HG02588 (cell line): ENCODE measurements around the gene SSTR3.

Experiments
- ATAC-seq: cut with Tn5 transposase; IDR thresholded peaks from one replicate; pipeline ENCODE4 v1.9.1; 2021; ENCODE audit warnings: mild to moderate bottlenecking, moderate library complexity; ENCODE audit not compliant: unreplicated experiment

The SSTR3 gene

DNA sequence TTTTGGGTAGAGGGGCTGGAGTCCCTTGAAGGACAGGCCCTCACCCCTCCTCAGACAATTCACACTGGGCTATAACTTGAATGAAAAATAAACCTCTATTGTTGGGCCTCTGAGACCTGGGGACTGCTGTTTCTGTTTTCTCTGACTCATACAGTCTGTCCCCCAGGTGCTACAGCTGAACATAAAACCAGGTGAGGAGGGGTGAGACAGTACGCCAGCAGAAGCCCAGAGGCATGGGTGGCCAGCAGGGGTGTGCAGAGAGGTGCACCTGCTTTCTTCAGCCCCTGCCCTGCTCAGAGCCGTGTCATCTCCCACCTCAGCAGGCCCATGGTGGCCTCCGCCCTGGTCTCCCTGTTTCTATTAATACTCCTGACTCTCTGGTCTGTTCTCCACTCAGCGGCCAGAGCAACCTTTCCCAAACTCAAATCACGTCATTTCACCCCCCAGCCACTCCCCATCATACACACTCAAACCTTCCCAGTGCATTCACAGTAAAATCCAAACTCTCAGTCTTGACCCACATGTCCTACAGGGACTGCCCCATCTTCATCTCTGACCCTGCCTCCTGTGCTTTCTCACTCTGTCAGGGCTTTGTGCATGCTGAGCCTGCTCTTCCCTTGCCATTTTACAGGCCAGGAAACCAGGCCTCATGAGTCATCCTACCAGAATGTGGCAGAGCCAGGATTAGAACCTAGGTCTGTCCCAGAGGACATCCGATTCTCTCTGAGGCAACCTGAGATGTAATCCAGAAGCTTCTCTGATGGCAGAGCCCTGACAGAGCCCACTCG lies 57.2 kb downstream of the SSTR3 start:
- ATAC-seq: no peak
